HepG2 (cell line): ENCODE measurements around the gene NIPAL1. TPM values are rescaled to one million over a fixed set of nuclear protein-coding genes. Genes with fewer than 3 reads are reported as not detected.

Source experiments
- GPN1 ChIP-seq: sonication (generic); formaldehyde crosslinking; IDR thresholded peaks from 2 replicates; pipeline ENCODE4 v1.5.1; 2020; ENCODE audit warnings: missing genetic modification reagents, borderline replicate concordance
- IRF1 ChIP-seq: sonication (generic); formaldehyde crosslinking; IDR thresholded peaks from 2 replicates; pipeline ENCODE4 v1.4.0; 2020; ENCODE audit warnings: low read depth, mild to moderate bottlenecking, missing genetic modification reagents
- KAT7 ChIP-seq: IDR thresholded peaks from 2 replicates; pipeline ENCODE4 v1.6.1; 2018; ENCODE audit warnings: borderline replicate concordance, missing compliant biosample characterization
- PHF8 ChIP-seq: sonication (generic); formaldehyde crosslinking; IDR thresholded peaks from 2 replicates; pipeline ENCODE4 v1.5.0; 2020; ENCODE audit warnings: missing genetic modification reagents
- RAD21 ChIP-seq: fragments of 450-650 bp; formaldehyde crosslinking; IDR thresholded peaks from 2 replicates; pipeline ENCODE4 v1.5.0; 2020; ENCODE audit warnings: mild to moderate bottlenecking
- RELA ChIP-seq: sonication (generic); formaldehyde crosslinking; IDR thresholded peaks from 2 replicates; pipeline ENCODE4 v1.4.0; 2020; ENCODE audit warnings: missing genetic modification reagents
- REPIN1 ChIP-seq: sonication (generic); formaldehyde crosslinking; IDR thresholded peaks from 2 replicates; pipeline ENCODE4 v1.8.0; 2022; ENCODE audit warnings: missing genetic modification reagents, low read depth, mild to moderate bottlenecking, borderline replicate concordance
- SCMH1 ChIP-seq: sonication (generic); formaldehyde crosslinking; IDR thresholded peaks from 2 replicates; pipeline ENCODE4 v1.9.0; 2021; ENCODE audit warnings: missing genetic modification reagents, mild to moderate bottlenecking, borderline replicate concordance
- SYNCRIP ChIP-seq: fragments of 200-400 bp; formaldehyde crosslinking; IDR thresholded peaks from 2 replicates; pipeline ENCODE4 v1.6.1; 2018; ENCODE audit warnings: mild to moderate bottlenecking, low read depth, low read length; ENCODE audit not compliant: insufficient read depth
- TFE3 ChIP-seq: IDR thresholded peaks from 2 replicates; pipeline ENCODE4 v1.6.1; 2016
- TSC22D2 ChIP-seq: sonication (generic); formaldehyde crosslinking; IDR thresholded peaks from 2 replicates; pipeline ENCODE4 v1.5.1; 2020; ENCODE audit warnings: missing genetic modification reagents, mild to moderate bottlenecking, borderline replicate concordance
- ZBTB14 ChIP-seq: sonication (generic); formaldehyde crosslinking; IDR thresholded peaks from 2 replicates; pipeline ENCODE4 v1.4.0; 2020; ENCODE audit warnings: missing genetic modification reagents
- ZBTB3 ChIP-seq: sonication (generic); formaldehyde crosslinking; IDR thresholded peaks from 2 replicates; pipeline ENCODE4 v1.4.0; 2020; ENCODE audit warnings: low read depth, mild to moderate bottlenecking, moderate library complexity, missing genetic modification reagents, borderline replicate concordance
- ZMAT3 ChIP-seq: sonication (generic); formaldehyde crosslinking; conservative IDR thresholded peaks from 2 replicates; pipeline ENCODE4 v1.7.0; 2021; ENCODE audit warnings: missing genetic modification reagents
- ZNF124 ChIP-seq: sonication (generic); formaldehyde crosslinking; IDR thresholded peaks from 2 replicates; pipeline ENCODE4 v1.4.0; 2020; ENCODE audit warnings: missing genetic modification reagents
- ZNF34 ChIP-seq: sonication (generic); formaldehyde crosslinking; IDR thresholded peaks from 2 replicates; pipeline ENCODE4 v1.4.0; 2020; ENCODE audit warnings: mild to moderate bottlenecking, missing genetic modification reagents, borderline replicate concordance
- ZNF775 ChIP-seq: sonication (generic); formaldehyde crosslinking; IDR thresholded peaks from 2 replicates; pipeline ENCODE4 v1.4.0; 2020; ENCODE audit warnings: missing genetic modification reagents, mild to moderate bottlenecking, moderate library complexity, borderline replicate concordance
- ZNF790 ChIP-seq: sonication (generic); formaldehyde crosslinking; IDR thresholded peaks from 2 replicates; pipeline ENCODE4 v1.8.0; 2022; ENCODE audit warnings: missing genetic modification reagents, mild to moderate bottlenecking, borderline replicate concordance
- polyA plus RNA-seq, 8 experiments: library from polyadenylated mRNA; depleted of rRNA in 3 of 8; stranded (reverse) in 7 of 8; unstranded in 1 of 8; fragments of >200 nt; fragmentation: Illumina TruSeq in 4 of 8; extraction: Trizol in 4 of 8; gene quantifications; 2 replicates each; pipeline versions ENCODE4 v1.2.1 to v1.2.3, GENCODE V29; 2011 to 2016; ENCODE audit warnings: low read depth in 4 of 8, missing spikeins in 1 of 8, mixed read lengths in 1 of 8; ENCODE audit not compliant: insufficient read depth in 1 of 8
- total RNA-seq, 5 experiments: library from RNA; depleted of rRNA; stranded (reverse); fragments of >200 nt; fragmentation: Illumina TruSeq; extraction: Trizol; gene quantifications; 2 replicates each; pipeline ENCODE4 v1.2.3, GENCODE V29; 2016; ENCODE audit warnings: low read depth in 1 of 5
- TF ChIP-seq, protein P1 (sequence below): conservative IDR thresholded peaks from 2 replicates; pipeline ENCODE4 v1.6.1; 2018; ENCODE audit warnings: missing genetic modification reagents
- TF ChIP-seq, protein P2 (sequence below): IDR thresholded peaks from 2 replicates; pipeline ENCODE4 v1.6.1; 2012; ENCODE audit warnings: low read depth, low read length, improper control_type of control experiment
- TF ChIP-seq, protein P3 (sequence below): sonication (generic); formaldehyde crosslinking; IDR thresholded peaks from 2 replicates; pipeline ENCODE4 v1.5.0; 2020; ENCODE audit warnings: mild to moderate bottlenecking, low read depth, missing genetic modification reagents, borderline replicate concordance

NIPAL1 gene
- total and polyA plus RNA-seq, 2 of the 13 experiments (the other 11 are each of a cell fraction or from before 2014, with no cell fraction given), result 1.4 to 3.4 TPM

GRCh38 chr4:48016141-48017107 is at the start of gene NIPAL1, which contains the start of gene CNGA1 (continued):
- TF ChIP-seq, protein P1, sequence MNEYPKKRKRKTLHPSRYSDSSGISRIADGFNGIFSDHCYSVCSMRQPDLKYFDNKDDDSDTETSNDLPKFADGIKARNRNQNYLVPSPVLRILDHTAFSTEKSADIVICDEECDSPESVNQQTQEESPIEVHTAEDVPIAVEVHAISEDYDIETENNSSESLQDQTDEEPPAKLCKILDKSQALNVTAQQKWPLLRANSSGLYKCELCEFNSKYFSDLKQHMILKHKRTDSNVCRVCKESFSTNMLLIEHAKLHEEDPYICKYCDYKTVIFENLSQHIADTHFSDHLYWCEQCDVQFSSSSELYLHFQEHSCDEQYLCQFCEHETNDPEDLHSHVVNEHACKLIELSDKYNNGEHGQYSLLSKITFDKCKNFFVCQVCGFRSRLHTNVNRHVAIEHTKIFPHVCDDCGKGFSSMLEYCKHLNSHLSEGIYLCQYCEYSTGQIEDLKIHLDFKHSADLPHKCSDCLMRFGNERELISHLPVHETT (CRISPR knock-in tag), result no peak
- TF ChIP-seq RELA (CRISPR knock-in tag), result no peak
- TF ChIP-seq RAD21 (CRISPR knock-in tag), result peak; percentile 56
- no peak for TF ChIP-seq ZNF34
- peak; percentile 41; the same call in 1 of the 2 replicates for TF ChIP-seq REPIN1 (CRISPR knock-in tag)
- TF ChIP-seq ZNF775, result no peak
- TF ChIP-seq GPN1, result no peak
- TF ChIP-seq ZMAT3 (CRISPR knock-in tag), result no peak
- TF ChIP-seq SCMH1 (CRISPR knock-in tag), result no peak
- TF ChIP-seq, protein P2, sequence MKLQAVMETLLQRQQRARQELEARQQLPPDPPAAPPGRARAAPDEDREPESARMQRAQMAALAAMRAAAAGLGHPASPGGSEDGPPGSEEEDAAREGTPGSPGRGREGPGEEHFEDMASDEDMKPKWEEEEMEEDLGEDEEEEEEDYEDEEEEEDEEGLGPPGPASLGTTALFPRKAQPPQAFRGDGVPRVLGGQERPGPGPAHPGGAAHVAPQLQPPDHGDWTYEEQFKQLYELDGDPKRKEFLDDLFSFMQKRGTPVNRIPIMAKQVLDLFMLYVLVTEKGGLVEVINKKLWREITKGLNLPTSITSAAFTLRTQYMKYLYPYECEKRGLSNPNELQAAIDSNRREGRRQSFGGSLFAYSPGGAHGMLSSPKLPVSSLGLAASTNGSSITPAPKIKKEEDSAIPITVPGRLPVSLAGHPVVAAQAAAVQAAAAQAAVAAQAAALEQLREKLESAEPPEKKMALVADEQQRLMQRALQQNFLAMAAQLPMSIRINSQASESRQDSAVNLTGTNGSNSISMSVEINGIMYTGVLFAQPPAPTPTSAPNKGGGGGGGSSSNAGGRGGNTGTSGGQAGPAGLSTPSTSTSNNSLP, result no peak
- no peak for TF ChIP-seq SYNCRIP
- TF ChIP-seq ZNF790, result no peak
- TF ChIP-seq IRF1 (CRISPR knock-in tag), result no peak
- TF ChIP-seq PHF8 (CRISPR knock-in tag), result peak; percentile 58
- no peak for TF ChIP-seq ZBTB14
- no peak for TF ChIP-seq TFE3 (CRISPR knock-in tag)
- peak; percentile 40; the same call in 1 of the 2 replicates for TF ChIP-seq ZBTB3 (CRISPR knock-in tag)
- TF ChIP-seq TSC22D2 (CRISPR knock-in tag), result no peak
- TF ChIP-seq, protein P3, sequence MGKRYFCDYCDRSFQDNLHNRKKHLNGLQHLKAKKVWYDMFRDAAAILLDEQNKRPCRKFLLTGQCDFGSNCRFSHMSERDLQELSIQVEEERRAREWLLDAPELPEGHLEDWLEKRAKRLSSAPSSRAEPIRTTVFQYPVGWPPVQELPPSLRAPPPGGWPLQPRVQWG (CRISPR knock-in tag), result no peak
- TF ChIP-seq KAT7 (CRISPR knock-in tag), result peak; percentile 31; the same call in 1 of the 2 replicates
- peak; percentile 24; the same call in 1 of the 2 replicates for TF ChIP-seq ZNF124 (CRISPR knock-in tag)
